GM23338 (cell line): ENCODE results near the gene STAT3. TPM values are rescaled to one million over a fixed set of nuclear protein-coding genes. Genes with fewer than 3 reads are reported as not detected.

Source experiments
- ATAC-seq: fragments of 200-7000 bp; cut with Tn5 transposase; 3 replicates; pipeline ENCODE4 v1.9.1; 2020
- DNase-seq: peaks from one replicate; pipeline ENCODE4 v3.0.0-alpha.2; 2015; ENCODE audit warnings: low spot score
- H2AFZ ChIP-seq: fragments of 200-600 bp; sonication (generic); 2 replicates; pipeline ENCODE4 v1.8.0; 2016; ENCODE audit warnings: antibody characterized with exemption, mild to moderate bottlenecking, moderate library complexity
- H3F3A ChIP-seq: fragments of 200-600 bp; sonication (generic); replicated peaks from 2 replicates; pipeline ENCODE4 v1.8.0; 2017; ENCODE audit warnings: antibody characterized with exemption, mixed run types, low read depth
- H3K27ac ChIP-seq: fragments of 200-600 bp; sonication (generic); 2 replicates; pipeline ENCODE4 v1.6.1; 2016; ENCODE audit warnings: low read depth
- H3K27me3 ChIP-seq: fragments of 200-600 bp; sonication (generic); 2 replicates; pipeline ENCODE4 v1.8.0; 2016; ENCODE audit warnings: mild to moderate bottlenecking, mixed run types, moderate library complexity; ENCODE audit not compliant: insufficient read depth
- H3K36me3 ChIP-seq: fragments of 200-600 bp; sonication (generic); 2 replicates; pipeline ENCODE4 v1.8.0; 2016; ENCODE audit warnings: mild to moderate bottlenecking; ENCODE audit not compliant: insufficient read depth
- H3K4me1 ChIP-seq: fragments of 200-600 bp; sonication (generic); 2 replicates; pipeline ENCODE4 v1.8.0; 2016; ENCODE audit warnings: mild to moderate bottlenecking, moderate library complexity; ENCODE audit not compliant: insufficient read depth
- H3K4me2 ChIP-seq: fragments of 200-600 bp; sonication (generic); 2 replicates; pipeline ENCODE4 v1.7.1; 2017; ENCODE audit warnings: mixed run types
- H3K4me3 ChIP-seq: fragments of 200-600 bp; sonication (generic); 2 replicates; pipeline ENCODE4 v1.6.1; 2016; ENCODE audit warnings: mixed run types
- H3K79me2 ChIP-seq: fragments of 200-600 bp; sonication (generic); replicated peaks from 2 replicates; pipeline ENCODE4 v1.8.0; 2017; ENCODE audit warnings: mild to moderate bottlenecking; ENCODE audit not compliant: insufficient read depth
- H3K9me2 ChIP-seq: fragments of 200-600 bp; sonication (generic); 2 replicates; pipeline ENCODE4 v1.8.0; 2017; ENCODE audit not compliant: insufficient read depth
- H4K20me1 ChIP-seq: fragments of 200-600 bp; sonication (generic); replicated peaks from 2 replicates; pipeline ENCODE4 v1.8.0; 2017; ENCODE audit warnings: mild to moderate bottlenecking; ENCODE audit not compliant: insufficient read depth
- H3K27ac Mint-ChIP-seq: 2 replicates; pipeline ENCODE4 v1.8.0; 2020; ENCODE audit warnings: inconsistent platforms, mild to moderate bottlenecking, moderate library complexity, mixed read lengths
- H3K27me3 Mint-ChIP-seq: 3 replicates; pipeline ENCODE4 v1.8.0; 2022; ENCODE audit warnings: low read depth, mild to moderate bottlenecking, moderate library complexity, mixed read lengths, inconsistent platforms; ENCODE audit not compliant: insufficient read depth, poor library complexity
- H3K36me3 Mint-ChIP-seq: 3 replicates; pipeline ENCODE4 v1.8.0; 2021; ENCODE audit warnings: low read depth, mild to moderate bottlenecking, inconsistent platforms, moderate library complexity, mixed read lengths
- H3K4me1 Mint-ChIP-seq: 3 replicates; pipeline ENCODE4 v1.8.0; 2020; ENCODE audit warnings: mild to moderate bottlenecking, inconsistent platforms, mixed read lengths
- H3K4me3 Mint-ChIP-seq: 3 replicates; pipeline ENCODE4 v1.8.0; 2021; ENCODE audit warnings: moderate library complexity, mild to moderate bottlenecking, inconsistent platforms, mixed read lengths
- H3K9me3 Mint-ChIP-seq: 3 replicates; pipeline ENCODE4 v1.8.0; 2020; ENCODE audit warnings: moderate library complexity, mild to moderate bottlenecking, inconsistent platforms, mixed read lengths
- EZH2 ChIP-seq: fragments of 200-600 bp; sonication (generic); IDR thresholded peaks from one replicate; pipeline ENCODE4 v1.8.0; 2017; ENCODE audit warnings: antibody characterized with exemption, mild to moderate bottlenecking, low read depth; ENCODE audit not compliant: unreplicated experiment
- EZH2phosphoT487 ChIP-seq: fragments of 200-600 bp; sonication (generic); IDR thresholded peaks from one replicate; pipeline ENCODE4 v1.8.1; 2018; ENCODE audit warnings: antibody characterized with exemption; ENCODE audit not compliant: unreplicated experiment
- POLR2AphosphoS5 ChIP-seq: IDR thresholded peaks from 2 replicates; pipeline ENCODE4 v1.6.1; 2016; ENCODE audit warnings: antibody characterized with exemption, low read depth
- STAT1 ChIP-seq: IDR thresholded peaks from one replicate; pipeline ENCODE4 v1.6.1; 2016; ENCODE audit warnings: antibody characterized with exemption; ENCODE audit not compliant: unreplicated experiment
- ZNF462 ChIP-seq: fragments of 250-450 bp; sonication (Bioruptor Pico); IDR thresholded peaks from 2 replicates; pipeline ENCODE4 v1.5.0; 2020; ENCODE audit warnings: mild to moderate bottlenecking, moderate library complexity
- polyA plus RNA-seq: library from polyadenylated mRNA; unstranded; fragments of >200 nt; fragmentation: Nextera tagmentation; extraction: Ambion mirVana; gene quantifications from 2 replicates; pipeline ENCODE4 v1.2.1, GENCODE V29; 2016
- total RNA-seq: library from RNA; depleted of rRNA; stranded (reverse); fragments of >200 nt; shearing (Covaris generic); gene quantifications from 2 replicates; pipeline ENCODE4 v1.2.3, GENCODE V29; 2014
- TF ChIP-seq, protein P1 (sequence below), 2 experiments: fragments of 200-600 bp in 1 of 2; sonication (generic) in 1 of 2; conservative IDR thresholded peaks; 2 replicates each; pipeline versions ENCODE4 v1.5.1 to v1.6.1; 2016 to 2017; ENCODE audit warnings: antibody characterized with exemption in 2 of 2, low read depth in 2 of 2, mild to moderate bottlenecking in 2 of 2, moderate library complexity in 1 of 2

Gene STAT3
- total and polyA plus RNA-seq, 2 experiments from 2014 or later: 49.5 to 78.0 TPM

DNA sequence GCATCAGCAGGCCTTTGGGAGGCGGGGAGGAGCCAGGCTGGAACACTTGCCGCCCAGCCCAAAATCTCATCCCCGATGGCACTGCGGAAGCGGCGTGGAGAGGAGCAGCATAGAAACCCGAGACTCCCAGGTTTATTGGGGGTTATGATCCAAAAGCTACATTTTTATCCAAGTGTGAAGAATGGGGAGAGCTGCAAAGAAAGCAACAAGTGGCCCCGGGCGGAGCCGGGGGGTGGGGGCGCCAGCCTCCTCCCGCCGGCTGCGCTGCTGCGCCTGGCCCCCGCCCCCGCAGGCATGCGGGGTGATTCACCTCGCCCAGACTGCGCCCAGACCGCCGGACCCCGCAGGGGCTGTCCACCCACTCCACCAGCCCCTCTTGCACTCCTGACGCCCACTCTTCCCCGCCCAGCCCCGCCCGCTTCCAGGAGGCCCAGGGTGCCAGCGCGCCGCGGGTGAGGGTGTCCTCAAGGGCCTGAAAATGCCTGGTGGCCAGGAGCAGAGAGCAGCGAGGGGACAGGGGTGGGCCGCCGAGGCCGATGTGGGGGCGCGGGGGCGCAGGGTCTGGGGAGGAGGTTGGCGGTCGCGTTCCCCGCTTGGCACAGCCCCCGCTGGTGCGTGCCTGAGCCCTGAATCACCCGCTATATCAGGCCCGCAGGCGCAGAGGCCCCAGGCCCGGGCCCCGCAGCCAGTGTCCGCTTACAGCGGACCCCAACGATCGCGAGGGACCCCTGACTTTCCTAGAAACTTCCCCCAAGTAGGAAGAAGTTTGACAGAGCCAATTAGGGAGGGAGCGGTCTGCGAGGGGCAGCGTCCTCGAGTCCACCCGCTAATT, 33.5 kb upstream of the STAT3 start:
- H3K36me3 Mint-ChIP-seq: peaks cover 3% of the 10 kb centered on the region; the same call in 1 of the 3 replicates
- TF ChIP-seq EZH2: no peak
- TF ChIP-seq ZNF462 (CRISPR knock-in tag): no peak
- no peak for TF ChIP-seq STAT1
- TF ChIP-seq EZH2phosphoT487: no peak
- TF ChIP-seq POLR2AphosphoS5: no peak
- TF ChIP-seq, protein P1, sequence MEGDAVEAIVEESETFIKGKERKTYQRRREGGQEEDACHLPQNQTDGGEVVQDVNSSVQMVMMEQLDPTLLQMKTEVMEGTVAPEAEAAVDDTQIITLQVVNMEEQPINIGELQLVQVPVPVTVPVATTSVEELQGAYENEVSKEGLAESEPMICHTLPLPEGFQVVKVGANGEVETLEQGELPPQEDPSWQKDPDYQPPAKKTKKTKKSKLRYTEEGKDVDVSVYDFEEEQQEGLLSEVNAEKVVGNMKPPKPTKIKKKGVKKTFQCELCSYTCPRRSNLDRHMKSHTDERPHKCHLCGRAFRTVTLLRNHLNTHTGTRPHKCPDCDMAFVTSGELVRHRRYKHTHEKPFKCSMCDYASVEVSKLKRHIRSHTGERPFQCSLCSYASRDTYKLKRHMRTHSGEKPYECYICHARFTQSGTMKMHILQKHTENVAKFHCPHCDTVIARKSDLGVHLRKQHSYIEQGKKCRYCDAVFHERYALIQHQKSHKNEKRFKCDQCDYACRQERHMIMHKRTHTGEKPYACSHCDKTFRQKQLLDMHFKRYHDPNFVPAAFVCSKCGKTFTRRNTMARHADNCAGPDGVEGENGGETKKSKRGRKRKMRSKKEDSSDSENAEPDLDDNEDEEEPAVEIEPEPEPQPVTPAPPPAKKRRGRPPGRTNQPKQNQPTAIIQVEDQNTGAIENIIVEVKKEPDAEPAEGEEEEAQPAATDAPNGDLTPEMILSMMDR (conservative IDR thresholded peaks at IDR 0.05; ENCODE audit: low read depth in 2 of 2): no peak
- Histone ChIP-seq H4K20me1 (peaks cover 7% of the 10 kb centered on the region), H3K79me2 (peaks cover 18% of the 10 kb centered on the region), H3K4me1 (peaks cover 34% of the 10 kb centered on the region), H3F3A (peaks cover 12% of the 10 kb centered on the region; the same call in 1 of the 2 replicates), H3K36me3 (no peaks in the 10 kb centered on the region), H3K4me2 (peak overlapping the region; percentile 100), H2AFZ (no peak overlapping the region), H3K27me3 (peaks cover 34% of the 10 kb centered on the region), H3K27ac (no peak overlapping the region), H3K4me3 (peak overlapping the region; percentile 97), H3K9me2 (no peaks in the 10 kb centered on the region)
- H3K27ac Mint-ChIP-seq: no peak overlapping the region
- DNase-seq (peak; percentile 55), ATAC-seq (peak; percentile 21)
- H3K4me3 Mint-ChIP-seq: peak overlapping the region; percentile 91
- H3K4me1 Mint-ChIP-seq: peaks cover 34% of the 10 kb centered on the region
- no peaks in the 10 kb centered on the region; the same call in 2 of the 3 replicates for H3K9me3 Mint-ChIP-seq
- peaks cover 36% of the 10 kb centered on the region for H3K27me3 Mint-ChIP-seq
